ENCODE results near the gene TK1.

The TK1 gene

DNA sequence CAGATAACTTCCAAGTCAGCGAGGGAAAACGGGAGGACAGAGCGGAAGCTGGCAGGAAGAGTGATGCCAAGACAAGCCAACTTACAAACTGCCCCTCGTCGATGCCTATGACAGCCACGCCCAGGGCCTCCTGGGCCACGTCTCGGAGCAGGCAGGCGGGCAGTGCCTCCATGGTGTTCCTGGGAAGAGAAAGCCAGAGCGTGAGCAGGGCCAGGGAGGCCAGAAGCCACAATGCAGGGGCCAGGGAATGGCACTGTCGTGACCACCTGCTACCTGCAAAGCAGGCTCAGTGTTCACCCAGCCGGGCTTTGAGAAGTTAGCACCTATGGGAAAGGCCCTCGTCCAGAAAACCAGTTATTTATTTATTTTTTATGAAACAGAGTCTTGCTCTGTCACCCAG, 4.3 kb downstream of the TK1 start:
- no peak for DNase-seq (ENCODE audit: low spot score)
- TF ChIP-seq, protein P1, sequence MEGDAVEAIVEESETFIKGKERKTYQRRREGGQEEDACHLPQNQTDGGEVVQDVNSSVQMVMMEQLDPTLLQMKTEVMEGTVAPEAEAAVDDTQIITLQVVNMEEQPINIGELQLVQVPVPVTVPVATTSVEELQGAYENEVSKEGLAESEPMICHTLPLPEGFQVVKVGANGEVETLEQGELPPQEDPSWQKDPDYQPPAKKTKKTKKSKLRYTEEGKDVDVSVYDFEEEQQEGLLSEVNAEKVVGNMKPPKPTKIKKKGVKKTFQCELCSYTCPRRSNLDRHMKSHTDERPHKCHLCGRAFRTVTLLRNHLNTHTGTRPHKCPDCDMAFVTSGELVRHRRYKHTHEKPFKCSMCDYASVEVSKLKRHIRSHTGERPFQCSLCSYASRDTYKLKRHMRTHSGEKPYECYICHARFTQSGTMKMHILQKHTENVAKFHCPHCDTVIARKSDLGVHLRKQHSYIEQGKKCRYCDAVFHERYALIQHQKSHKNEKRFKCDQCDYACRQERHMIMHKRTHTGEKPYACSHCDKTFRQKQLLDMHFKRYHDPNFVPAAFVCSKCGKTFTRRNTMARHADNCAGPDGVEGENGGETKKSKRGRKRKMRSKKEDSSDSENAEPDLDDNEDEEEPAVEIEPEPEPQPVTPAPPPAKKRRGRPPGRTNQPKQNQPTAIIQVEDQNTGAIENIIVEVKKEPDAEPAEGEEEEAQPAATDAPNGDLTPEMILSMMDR (IDR thresholded peaks at IDR 0.05; ENCODE audit: borderline replicate concordance, control extremely low read depth, extremely low read depth, insufficient read depth, missing control alignments): no peak
- in situ Hi-C loops (cut with MboI; ENCODE audit: low sequenced_read_pairs, unreplicated experiment): no loop called here

GRCh38 chr17:78180508-78180907, 6.3 kb downstream of the TK1 start:
- in situ Hi-C loops (cut with MboI; ENCODE audit: low sequenced_read_pairs, unreplicated experiment): no loop called here
- no peak for DNase-seq (ENCODE audit: low spot score)
- TF ChIP-seq, protein P1 (IDR thresholded peaks at IDR 0.05; ENCODE audit: borderline replicate concordance, control extremely low read depth, extremely low read depth, insufficient read depth, missing control alignments): no peak

DNA sequence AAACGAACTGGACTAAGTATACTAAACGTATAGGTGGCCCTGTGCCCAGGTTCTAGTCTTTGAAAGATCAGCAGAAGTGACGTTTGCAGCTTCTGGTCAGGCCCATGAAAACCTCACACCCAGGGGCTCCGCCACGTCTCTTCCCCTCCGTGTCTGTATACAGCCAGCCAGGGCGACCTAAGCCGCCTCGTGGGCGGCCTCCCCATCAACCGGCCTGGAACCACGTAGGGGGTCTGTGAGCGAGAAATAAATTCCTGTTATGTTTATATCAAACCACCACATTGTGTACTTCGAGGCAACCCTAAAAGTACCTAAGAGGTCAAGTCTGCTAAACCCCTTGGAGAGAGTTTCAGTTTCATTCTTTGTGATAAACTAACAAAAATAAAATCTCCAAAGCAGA, 6.8 kb downstream of the TK1 start:
- TF ChIP-seq, protein P1 (IDR thresholded peaks at IDR 0.05; ENCODE audit: borderline replicate concordance, control extremely low read depth, extremely low read depth, insufficient read depth, missing control alignments): no peak
- in situ Hi-C loops (cut with MboI; ENCODE audit: low sequenced_read_pairs, unreplicated experiment): no loop called here
- no peak for DNase-seq (ENCODE audit: low spot score)

DNA sequence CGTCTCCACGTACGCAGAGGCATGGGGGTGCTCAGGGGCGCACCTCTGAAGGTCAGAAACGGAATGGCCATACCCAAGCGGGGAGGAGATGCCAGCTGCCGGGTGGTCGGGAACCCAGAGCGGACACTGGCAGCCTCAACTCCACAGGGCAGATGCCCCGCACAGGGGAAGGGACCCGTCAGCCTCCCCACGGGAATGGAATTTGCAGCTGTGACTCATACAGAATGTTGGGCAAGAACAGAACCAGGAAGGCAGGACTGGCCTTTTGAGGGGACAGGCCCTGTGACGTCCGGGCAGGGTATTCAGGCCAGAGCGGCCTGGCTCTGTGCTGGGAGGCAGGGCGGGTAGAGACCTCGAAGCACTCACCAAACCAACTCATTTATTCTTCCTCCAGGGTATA, 7.5 kb downstream of the TK1 start:
- in situ Hi-C loops (cut with MboI; ENCODE audit: low sequenced_read_pairs, unreplicated experiment): no loop called here
- TF ChIP-seq, protein P1 (IDR thresholded peaks at IDR 0.05; ENCODE audit: borderline replicate concordance, control extremely low read depth, extremely low read depth, insufficient read depth, missing control alignments): no peak
- no peak for DNase-seq (ENCODE audit: low spot score)

DNA sequence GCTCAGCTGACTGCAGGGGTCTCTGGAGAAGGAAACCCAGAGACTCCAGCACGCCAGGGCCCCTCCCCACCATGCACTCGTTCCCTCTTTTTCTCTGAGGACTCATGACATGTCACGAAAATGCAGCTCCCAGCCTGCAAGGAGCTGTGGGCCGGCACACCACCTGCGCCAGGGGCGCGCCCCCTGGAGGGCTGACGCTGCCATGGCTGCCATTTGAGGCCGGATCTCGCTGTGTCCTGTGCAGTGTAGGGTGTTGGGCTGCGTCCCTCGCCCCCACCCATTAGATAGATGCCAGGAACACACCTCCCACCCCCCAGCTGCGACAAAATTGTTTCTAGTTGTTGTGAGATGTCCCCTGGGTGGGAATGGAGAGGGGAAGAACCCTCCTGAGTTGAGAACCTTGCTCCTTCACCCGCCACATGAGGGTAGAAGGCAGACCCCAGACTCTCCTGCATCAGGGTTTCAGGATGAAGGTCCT, 10.3 kb downstream of the TK1 start:
- DNase-seq (ENCODE audit: low spot score): peak; percentile 82
- in situ Hi-C loops (cut with MboI; ENCODE audit: low sequenced_read_pairs, unreplicated experiment): no loop called here

DNA sequence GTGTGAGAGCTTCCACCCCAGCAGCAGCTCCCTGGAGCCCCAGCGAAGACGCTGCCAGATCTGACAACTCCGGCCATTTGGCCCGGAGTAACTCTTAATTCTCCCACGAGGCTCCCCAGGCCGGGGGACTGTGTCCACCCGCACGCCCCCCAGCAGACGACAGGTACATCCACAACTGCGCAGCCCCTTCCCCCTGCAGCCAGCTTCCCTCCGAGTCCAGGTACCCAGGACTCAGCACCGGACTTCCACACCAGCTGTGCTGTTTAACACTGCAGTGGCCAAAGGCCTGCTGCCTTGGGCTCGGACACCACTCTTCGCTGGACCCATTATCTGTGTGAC, 11.2 kb downstream of the TK1 start:
- DNase-seq (ENCODE audit: low spot score): no peak
- TF ChIP-seq, protein P1 (IDR thresholded peaks at IDR 0.05; ENCODE audit: borderline replicate concordance, control extremely low read depth, extremely low read depth, insufficient read depth, missing control alignments): no peak
- in situ Hi-C loops (cut with MboI; ENCODE audit: low sequenced_read_pairs, unreplicated experiment): no loop called here

More for the DNA sequence above, 10.3 kb downstream of the TK1 start:
- TF ChIP-seq, protein P1 (IDR thresholded peaks at IDR 0.05; ENCODE audit: borderline replicate concordance, control extremely low read depth, extremely low read depth, insufficient read depth, missing control alignments): peak; percentile 96

Data from GM13976 (cell line).